SHP77 treated with DMSO at 0.1 percent for 48 hours (cell line): ENCODE data around the gene DNAJC18.
"Not testable (repeated sequence)": the region's sequence is repeated elsewhere in the genome, so short reads cannot be mapped to it uniquely, and the experiment has no call there.

Experiments
- DNase-seq: peaks from one replicate; lab custom pipeline; 2025; lab: John Stamatoyannopoulos, UW

Gene DNAJC18

DNA sequence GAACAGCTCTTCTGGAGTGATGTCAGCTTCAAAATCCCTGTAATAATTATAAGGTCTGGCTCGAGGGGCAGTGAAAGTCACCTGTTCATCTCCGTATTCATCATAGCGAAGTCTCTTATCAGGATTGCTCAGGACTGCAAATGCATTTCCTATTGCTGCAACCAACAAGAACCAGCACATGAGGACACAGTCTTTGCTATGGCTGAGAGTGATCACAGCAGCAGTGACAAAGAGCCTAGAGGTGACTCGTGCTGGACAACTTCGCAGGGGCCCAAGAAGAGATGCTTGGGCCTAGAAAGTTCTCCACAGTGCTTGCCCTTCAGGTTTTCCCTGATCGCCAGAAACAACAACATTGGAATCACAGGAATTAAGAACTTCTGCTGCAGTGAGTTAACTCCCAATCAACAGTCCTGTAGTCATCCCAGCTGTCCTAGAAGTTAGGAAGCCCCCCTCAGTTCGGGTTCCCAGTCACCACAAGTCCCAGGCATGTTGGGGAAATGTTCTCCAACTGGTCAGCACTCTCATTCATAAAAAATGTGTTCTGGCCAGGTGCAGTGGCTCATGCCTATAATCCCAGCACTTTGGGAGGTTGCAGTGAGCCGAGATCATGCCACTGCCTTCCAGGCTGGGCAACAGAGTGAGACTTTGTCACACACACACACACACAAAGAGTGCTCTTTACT is 13.0 kb downstream of the DNAJC18 start:
- DNase-seq, result no peak

- no peak for DNase-seq
Observed at GRCh38 chr5:139425497-139425896, 13.8 kb downstream of the DNAJC18 start.

- peak; percentile 63 for DNase-seq
Observed at GRCh38 chr5:139422307-139422893, 16.9 kb downstream of the DNAJC18 start.

DNA sequence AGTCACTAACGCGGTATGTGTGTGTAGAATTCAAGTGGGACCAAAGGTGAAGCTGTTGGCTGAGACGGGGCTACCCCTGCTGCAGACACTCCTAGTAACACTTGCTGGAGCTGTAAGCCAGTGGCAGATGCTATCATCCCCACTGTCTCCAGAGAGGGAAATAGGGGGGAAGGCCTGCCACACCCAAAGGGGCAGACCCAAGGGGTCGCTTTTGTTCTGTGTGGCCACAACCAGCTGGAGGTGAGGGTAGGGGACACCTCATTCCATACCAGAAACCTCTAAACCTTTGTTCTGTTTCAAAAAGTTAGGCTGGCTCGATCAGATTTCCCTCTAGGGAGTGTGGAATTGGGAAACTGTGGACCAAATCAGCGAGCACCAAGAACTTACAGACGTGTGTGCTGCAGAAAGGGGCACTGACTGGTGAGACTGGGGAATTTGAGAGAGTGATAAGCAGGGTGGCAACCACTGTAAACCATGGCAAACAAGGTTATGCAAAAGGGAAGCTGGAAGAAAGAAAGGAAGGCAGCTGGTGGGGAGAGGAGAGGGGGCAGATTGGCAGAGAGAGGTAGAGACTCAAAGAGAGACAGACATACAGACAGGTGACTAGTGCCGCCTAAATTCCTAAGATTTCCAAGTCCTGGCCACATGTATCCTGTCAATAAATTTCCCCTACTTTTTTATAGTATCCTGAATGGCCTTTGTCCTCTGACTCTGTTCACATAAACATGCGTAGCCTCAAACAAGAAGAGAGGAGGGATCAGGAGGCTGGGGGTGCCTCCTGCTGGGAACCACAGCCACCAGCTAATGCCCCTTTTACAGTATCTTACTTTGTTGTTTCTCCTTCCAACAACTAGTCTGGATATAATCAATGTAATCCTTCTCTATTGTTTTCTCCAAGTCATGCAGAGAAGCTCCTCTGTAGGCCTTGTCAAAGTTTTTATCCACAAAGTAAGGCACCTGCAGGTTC is 19.8 kb downstream of the DNAJC18 start:
- DNase-seq, result no peak

- DNase-seq, result no peak
Observed at GRCh38 chr5:139418793-139419192, 20.5 kb downstream of the DNAJC18 start.

DNA sequence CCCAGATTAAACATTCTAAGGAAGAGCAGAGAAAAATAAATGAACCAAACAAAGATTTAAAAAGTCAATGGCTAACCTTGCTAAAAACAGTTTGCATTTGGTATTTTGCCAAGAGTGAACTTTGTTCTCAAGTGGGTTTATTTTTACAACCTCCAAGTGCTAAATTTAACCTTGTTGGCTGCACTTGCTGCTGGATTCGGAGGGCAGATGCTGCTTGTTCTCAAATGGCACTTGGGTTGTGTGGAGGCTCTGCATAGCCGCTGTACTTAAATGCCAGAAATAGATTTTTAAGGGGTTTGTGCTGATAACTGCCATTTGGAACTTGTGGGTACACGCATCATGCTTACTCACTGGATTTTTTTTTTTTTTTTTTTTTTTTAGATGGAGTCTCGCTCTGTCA is 22.1 kb downstream of the DNAJC18 start:
- DNase-seq, result no peak

GRCh38 chr5:139416651-139417050 is 22.7 kb downstream of the DNAJC18 start:
- DNase-seq, result no peak

GRCh38 chr5:139415869-139416268 is 23.5 kb downstream of the DNAJC18 start:
- no peak for DNase-seq

- no peak for DNase-seq
Observed at GRCh38 chr5:139415221-139415861, 24.0 kb downstream of the DNAJC18 start.

- peak; percentile 6 for DNase-seq
Observed at GRCh38 chr5:139414581-139415130, 24.7 kb downstream of the DNAJC18 start.

DNA sequence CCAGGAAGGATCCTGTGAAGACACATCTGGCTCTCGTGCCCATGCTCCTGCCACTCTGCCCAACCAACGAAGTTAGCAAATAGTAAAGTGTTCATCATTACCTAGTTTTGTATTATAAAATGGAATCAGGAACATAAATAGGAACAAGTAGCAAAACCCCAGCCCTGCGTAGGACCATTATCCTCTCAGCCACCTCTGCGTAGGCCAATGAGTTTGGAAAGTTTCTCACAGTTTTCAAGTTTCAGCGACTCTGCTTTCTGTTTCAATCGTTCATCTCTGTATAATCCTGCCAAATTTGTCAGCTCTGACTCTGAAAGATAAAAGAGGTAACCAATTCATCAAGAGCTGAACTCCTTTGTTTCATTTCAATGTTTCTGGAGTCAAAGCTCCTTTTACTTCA is 25.4 kb downstream of the DNAJC18 start:
- DNase-seq, result no peak

DNA sequence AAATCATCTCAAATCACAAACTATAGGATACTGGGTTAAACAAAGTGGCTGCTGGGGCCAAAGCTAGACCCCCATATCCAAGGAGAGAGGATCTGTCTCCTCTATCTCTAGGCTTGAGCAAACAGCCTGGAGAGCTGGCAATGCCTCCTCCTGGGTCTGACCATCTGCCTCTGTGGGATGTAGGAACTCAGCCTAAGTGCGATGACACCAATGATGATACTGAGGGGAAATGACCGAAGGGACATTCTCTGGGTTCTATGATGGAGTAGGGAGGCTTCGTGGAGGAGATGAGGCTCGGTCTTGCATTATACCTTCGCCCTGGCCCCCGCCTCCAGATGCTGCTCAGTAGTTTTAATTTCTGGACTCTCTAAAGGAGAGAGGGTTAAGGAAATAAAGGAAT is 26.2 kb downstream of the DNAJC18 start:
- DNase-seq, result no peak

DNA sequence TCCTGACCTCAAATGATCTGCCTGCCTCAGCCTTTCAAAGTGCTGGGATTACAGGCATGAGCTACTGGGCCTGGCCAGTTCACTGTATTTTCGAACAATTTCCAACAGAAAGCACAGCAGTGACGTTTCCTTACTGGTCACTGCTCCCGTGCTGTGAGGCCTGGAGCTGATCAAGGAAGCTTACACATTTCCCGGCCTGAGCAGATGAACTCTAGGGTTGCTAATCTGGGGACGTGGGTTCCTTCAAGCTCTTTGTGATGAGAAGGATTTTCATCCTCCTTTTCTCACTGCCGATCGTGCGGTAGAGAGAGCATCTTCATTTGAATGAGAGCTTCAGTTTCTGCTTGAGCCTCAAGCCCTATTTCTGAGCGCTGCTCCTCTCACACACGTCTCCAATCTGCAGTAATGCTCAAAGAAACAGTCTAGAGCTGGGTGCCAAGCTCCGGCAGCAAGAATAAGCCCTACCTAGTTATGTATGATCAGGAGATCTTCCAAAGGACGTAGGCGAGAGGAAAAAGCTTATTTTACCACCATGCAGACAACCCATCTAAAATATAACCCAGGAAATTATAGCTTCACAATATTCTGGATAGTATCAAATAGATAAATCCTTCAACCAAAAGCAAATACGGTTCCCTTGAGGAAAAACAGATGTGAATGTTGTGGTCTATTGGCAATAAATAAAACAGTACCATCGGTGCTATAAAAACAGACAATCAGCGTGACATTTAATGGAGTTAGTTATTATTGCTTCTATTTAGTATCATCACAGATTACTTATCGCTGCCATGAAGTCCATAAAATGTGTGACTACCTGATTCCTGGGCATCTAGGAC is 28.1 kb downstream of the DNAJC18 start:
- no peak for DNase-seq

DNA sequence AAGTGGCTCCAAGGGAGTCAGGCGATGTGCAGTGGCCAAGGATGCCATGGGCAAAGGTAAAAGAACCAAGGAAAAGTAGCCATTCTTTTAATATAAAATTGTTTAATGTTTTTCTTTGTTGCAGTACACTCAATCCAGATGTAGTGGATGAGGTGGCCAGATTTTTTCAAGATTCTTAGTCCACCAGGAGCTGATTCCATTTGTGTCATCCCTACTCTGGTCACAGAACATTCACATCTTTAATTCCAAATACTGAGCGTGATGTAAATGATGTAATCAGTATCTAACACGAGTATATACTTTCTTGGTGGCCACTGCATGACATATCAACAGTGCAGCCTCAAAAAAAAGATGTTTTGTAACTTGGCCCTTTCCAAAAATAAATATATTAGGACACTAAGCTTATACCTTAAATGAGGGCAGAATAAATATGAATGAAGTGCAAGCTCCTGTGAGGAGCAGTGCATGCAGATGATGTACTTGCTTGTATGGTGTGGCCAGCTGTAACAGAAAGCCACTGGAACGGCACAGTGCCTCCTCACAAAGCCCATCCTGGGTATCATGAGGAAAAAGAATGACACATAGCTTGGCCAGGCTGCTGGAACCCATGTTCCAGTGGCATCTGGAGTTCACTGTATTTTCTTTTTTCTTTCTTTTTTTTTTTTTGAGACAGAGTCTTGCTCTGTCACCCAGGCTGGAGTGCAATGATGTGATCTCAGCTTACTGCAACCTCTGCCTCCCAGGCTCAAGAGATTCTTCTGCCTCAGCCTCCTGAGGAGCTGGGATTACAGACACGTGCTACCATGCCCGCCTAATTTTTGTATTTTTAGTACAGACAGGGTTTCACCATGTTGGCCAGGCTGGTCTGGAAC is 29.0 kb downstream of the DNAJC18 start:
- no peak for DNase-seq

DNA sequence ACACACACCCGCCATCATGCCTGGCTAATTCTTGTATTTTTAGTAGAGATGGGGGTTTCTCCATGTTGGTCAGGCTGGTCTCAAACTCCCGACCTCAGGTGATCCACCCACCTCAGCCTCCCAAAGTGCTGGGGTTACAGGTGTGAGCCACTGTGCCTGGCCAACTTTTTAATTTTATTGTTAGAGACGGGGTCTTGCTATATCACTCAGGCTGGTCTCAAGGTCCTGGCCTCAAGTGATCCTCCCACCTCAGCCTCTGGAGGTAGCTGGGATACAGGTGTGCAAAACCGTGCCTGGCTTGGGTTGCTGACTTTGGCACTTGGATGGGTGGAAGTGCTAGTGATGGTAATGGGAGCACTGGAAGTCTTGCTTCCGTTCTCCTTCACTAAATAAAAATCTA is 30.2 kb downstream of the DNAJC18 start:
- not testable (repeated sequence) for DNase-seq

- no peak for DNase-seq
Observed at GRCh38 chr5:139408191-139408590, 31.1 kb downstream of the DNAJC18 start.

GRCh38 chr5:139407517-139407916 is 31.8 kb downstream of the DNAJC18 start:
- no peak for DNase-seq

GRCh38 chr5:139406963-139407362 is 32.4 kb downstream of the DNAJC18 start:
- no peak for DNase-seq

- no peak for DNase-seq
Observed at GRCh38 chr5:139404484-139404840, 34.9 kb downstream of the DNAJC18 start.

- DNase-seq, result peak; percentile 98
Observed at GRCh38 chr5:139403787-139404483, 35.4 kb downstream of the DNAJC18 start, which contains the start of gene SPATA24. SPATA24 (minus strand) TSS chr5:139404089; CDS start chr5:139404060, 29 bp downstream.
